Measurements from ENCODE around the gene IGSF23. TPM values are rescaled to one million over a fixed set of nuclear protein-coding genes. Genes with fewer than 3 reads are reported as not detected.

IGSF23 gene
- total RNA-seq, 4 donors from 2014 or later: not detected

- TF ChIP-seq POLR2A (IDR thresholded peaks at IDR 0.05) (no peak), EP300 (IDR thresholded peaks at IDR 0.05; ENCODE audit: low read depth) (no peak), POLR2AphosphoS5 (IDR thresholded peaks at IDR 0.05) (no peak)
- TF ChIP-seq, protein P1, sequence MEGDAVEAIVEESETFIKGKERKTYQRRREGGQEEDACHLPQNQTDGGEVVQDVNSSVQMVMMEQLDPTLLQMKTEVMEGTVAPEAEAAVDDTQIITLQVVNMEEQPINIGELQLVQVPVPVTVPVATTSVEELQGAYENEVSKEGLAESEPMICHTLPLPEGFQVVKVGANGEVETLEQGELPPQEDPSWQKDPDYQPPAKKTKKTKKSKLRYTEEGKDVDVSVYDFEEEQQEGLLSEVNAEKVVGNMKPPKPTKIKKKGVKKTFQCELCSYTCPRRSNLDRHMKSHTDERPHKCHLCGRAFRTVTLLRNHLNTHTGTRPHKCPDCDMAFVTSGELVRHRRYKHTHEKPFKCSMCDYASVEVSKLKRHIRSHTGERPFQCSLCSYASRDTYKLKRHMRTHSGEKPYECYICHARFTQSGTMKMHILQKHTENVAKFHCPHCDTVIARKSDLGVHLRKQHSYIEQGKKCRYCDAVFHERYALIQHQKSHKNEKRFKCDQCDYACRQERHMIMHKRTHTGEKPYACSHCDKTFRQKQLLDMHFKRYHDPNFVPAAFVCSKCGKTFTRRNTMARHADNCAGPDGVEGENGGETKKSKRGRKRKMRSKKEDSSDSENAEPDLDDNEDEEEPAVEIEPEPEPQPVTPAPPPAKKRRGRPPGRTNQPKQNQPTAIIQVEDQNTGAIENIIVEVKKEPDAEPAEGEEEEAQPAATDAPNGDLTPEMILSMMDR (IDR thresholded peaks at IDR 0.05): no peak
- intact Hi-C loops (cut with DNase I; ENCODE audit: low total_unique reads): no loop called here
- no peaks in the 10 kb centered on the region for H3K9me3 ChIP-seq
- H3K4me3 ChIP-seq: no peak overlapping the region
- peaks cover 0 to 24% (median 11%) of the 10 kb centered on the region in 4 donors for H3K4me1 ChIP-seq
- H3K36me3 ChIP-seq: no peaks in the 10 kb centered on the region
- in situ Hi-C loops (cut with MboI; ENCODE audit: low pct_ligation_motif_present in 1 of 4, low pct_unique_long_range_greater_than_20kb in 1 of 4, low sequenced_read_pairs in 3 of 4): no loop called here
- no peaks in the 10 kb centered on the region for H3K27me3 ChIP-seq
- WGBS, 2 donors (ENCODE audit: low coverage in 1 of 2): 79 to 80% methylated on average over 1 to 2 of the region's 2 CpGs
- DNase-seq: no peak
- H3K27ac ChIP-seq: no peak overlapping the region
These were observed 1.5 kb upstream of the IGSF23 start for GRCh38 chr19:44611812-44612295.

- no peaks in the 10 kb centered on the region for H3K36me3 ChIP-seq
- TF ChIP-seq POLR2AphosphoS5 (IDR thresholded peaks at IDR 0.05) (no peak), EP300 (IDR thresholded peaks at IDR 0.05; ENCODE audit: low read depth) (no peak), POLR2A (IDR thresholded peaks at IDR 0.05) (no peak)
- TF ChIP-seq, protein P1 (IDR thresholded peaks at IDR 0.05): no peak
- no peaks in the 10 kb centered on the region for H3K27me3 ChIP-seq
- in situ Hi-C loops (cut with MboI; ENCODE audit: low pct_ligation_motif_present in 1 of 4, low pct_unique_long_range_greater_than_20kb in 1 of 4, low sequenced_read_pairs in 3 of 4): no loop called here
- intact Hi-C loops (cut with DNase I; ENCODE audit: low total_unique reads): no loop called here
- no peak overlapping the region for H3K4me3 ChIP-seq
- no peak for DNase-seq
- 90 to 100% methylated on average over 4 to 10 of the region's 10 CpGs for WGBS, 2 donors (ENCODE audit: low coverage in 1 of 2)
- H3K27ac ChIP-seq: no peak overlapping the region
- H3K9me3 ChIP-seq: no peaks in the 10 kb centered on the region
- peaks cover 0 to 9% (median 3%) of the 10 kb centered on the region in 4 donors for H3K4me1 ChIP-seq
These were observed 950 bp downstream of the IGSF23 start for GRCh38 chr19:44614313-44614712.

GRCh38 chr19:44615863-44616247 lies 2.5 kb downstream of the IGSF23 start:
- H3K27ac ChIP-seq: no peak overlapping the region
- intact Hi-C loops (cut with DNase I; ENCODE audit: low total_unique reads): no loop called here
- no peaks in the 10 kb centered on the region for H3K27me3 ChIP-seq
- TF ChIP-seq EP300 (IDR thresholded peaks at IDR 0.05; ENCODE audit: low read depth) (no peak), POLR2A (IDR thresholded peaks at IDR 0.05) (no peak), POLR2AphosphoS5 (IDR thresholded peaks at IDR 0.05) (no peak)
- TF ChIP-seq, protein P1 (IDR thresholded peaks at IDR 0.05): no peak
- DNase-seq: no peak
- in situ Hi-C loops (cut with MboI; ENCODE audit: low pct_ligation_motif_present in 1 of 4, low pct_unique_long_range_greater_than_20kb in 1 of 4, low sequenced_read_pairs in 3 of 4): no loop called here
- no peaks in the 10 kb centered on the region for H3K36me3 ChIP-seq
- H3K4me3 ChIP-seq: no peak overlapping the region
- H3K9me3 ChIP-seq: no peaks in the 10 kb centered on the region
- peaks cover 0 to 9% (median 3%) of the 10 kb centered on the region in 4 donors for H3K4me1 ChIP-seq
- WGBS, 2 donors (ENCODE audit: low coverage in 1 of 2): 34 to 45% methylated on average over 3 to 5 of the region's 5 CpGs

- TF ChIP-seq POLR2AphosphoS5 (IDR thresholded peaks at IDR 0.05) (no peak), EP300 (IDR thresholded peaks at IDR 0.05; ENCODE audit: low read depth) (no peak), POLR2A (IDR thresholded peaks at IDR 0.05) (no peak)
- TF ChIP-seq, protein P1 (IDR thresholded peaks at IDR 0.05): no peak
- H3K27ac ChIP-seq: no peak overlapping the region
- in situ Hi-C loops (cut with MboI; ENCODE audit: low pct_ligation_motif_present in 1 of 4, low pct_unique_long_range_greater_than_20kb in 1 of 4, low sequenced_read_pairs in 3 of 4): no loop called here
- H3K36me3 ChIP-seq: no peaks in the 10 kb centered on the region
- intact Hi-C loops (cut with DNase I; ENCODE audit: low total_unique reads): no loop called here
- no peak overlapping the region for H3K4me3 ChIP-seq
- H3K27me3 ChIP-seq: no peaks in the 10 kb centered on the region
- H3K9me3 ChIP-seq: no peaks in the 10 kb centered on the region
- 82 to 89% methylated on average over 5 to 8 of the region's 8 CpGs for WGBS, 2 donors (ENCODE audit: low coverage in 1 of 2)
- no peak for DNase-seq
- peaks cover 0 to 9% (median 3%) of the 10 kb centered on the region in 4 donors for H3K4me1 ChIP-seq
These were observed 3.9 kb downstream of the IGSF23 start for GRCh38 chr19:44617110-44617880.

Measured in transverse colon (tissue), 4 donors.